HG02884 (cell line): ENCODE results near the gene ATP6V1B1.
"Not testable (repeated sequence)": the region's sequence is repeated elsewhere in the genome, so short reads cannot be mapped to it uniquely, and the experiment has no call there.

ENCODE experiments used
- ATAC-seq: cut with Tn5 transposase; IDR thresholded peaks from one replicate; pipeline ENCODE4 v1.9.1; 2021; ENCODE audit warnings: mild to moderate bottlenecking, moderate library complexity; ENCODE audit not compliant: unreplicated experiment

Gene ATP6V1B1

DNA sequence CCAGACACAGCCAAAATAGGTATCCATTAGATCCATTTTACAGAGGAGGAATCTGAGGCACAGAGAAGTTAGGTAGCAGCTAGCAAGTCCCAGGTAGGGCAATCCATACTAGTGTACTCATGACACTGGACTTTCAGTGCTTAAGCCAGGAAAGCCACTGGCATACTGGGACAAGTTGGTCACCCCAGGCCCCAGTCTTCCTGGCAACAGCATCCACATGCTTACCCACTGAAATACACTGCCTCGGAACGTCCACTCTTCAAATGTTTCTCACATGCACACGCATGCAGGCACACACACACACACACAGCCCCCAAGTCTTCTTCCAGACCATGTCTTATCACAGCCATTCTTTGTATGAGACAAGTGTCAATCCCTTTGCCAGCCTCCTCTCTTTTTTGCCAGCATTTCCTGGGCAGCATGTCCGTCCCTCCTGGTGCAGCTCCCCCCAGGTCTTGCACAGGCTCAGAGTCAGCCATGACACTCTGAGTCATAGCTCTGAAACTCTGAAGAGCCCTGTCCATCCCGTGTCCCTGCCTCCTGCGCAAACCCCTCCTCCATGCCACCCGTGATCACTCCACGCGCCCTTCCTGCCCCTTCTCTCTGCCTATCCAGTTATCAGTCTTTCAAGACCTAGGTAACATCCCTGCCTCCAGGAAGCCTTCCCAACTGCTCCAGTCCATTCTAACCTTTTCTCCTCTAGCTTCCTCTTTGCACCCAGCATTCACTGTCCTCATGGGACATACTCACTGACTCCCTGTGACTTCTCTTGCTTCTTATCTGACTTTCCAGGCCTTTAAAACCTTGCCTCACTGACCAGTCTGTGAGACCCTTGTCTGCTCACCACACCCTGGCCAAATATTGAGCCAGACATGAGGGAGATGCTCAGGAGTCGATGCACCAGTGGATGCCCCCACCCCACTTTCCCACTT lies 69.8 kb downstream of the ATP6V1B1 start:
- ATAC-seq, result no peak

GRCh38 chr2:71006323-71006722 lies 70.6 kb downstream of the ATP6V1B1 start:
- ATAC-seq, result no peak

GRCh38 chr2:71006955-71007799 lies 71.5 kb downstream of the ATP6V1B1 start:
- no peak for ATAC-seq

- ATAC-seq, result no peak
Observed at GRCh38 chr2:71008342-71008741, 72.6 kb downstream of the ATP6V1B1 start.

DNA sequence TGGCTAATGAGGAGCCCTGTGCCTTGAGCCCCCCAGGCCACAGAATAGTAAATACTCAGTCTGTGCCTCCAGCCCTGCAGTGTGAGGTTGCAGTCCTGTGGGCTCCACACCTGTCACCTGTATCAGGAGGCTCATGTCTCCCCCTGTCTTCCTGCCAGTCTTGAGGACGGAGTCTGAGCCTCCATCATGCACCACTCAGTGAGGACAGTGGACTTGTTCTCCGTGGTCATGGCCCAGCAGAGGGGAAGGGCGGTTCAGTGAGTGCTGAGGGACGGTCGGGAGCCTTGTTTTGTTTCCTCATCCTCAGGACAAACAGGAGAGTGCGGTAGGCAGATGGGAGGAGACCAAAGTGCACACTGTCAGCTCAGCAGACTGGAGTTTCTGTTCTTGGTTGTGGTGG lies 76.1 kb downstream of the ATP6V1B1 start:
- ATAC-seq, result not testable (repeated sequence)
